Endothelial cell of umbilical vein (primary cell): ENCODE data around the gene TRIM37. TPM values are rescaled to one million over a fixed set of nuclear protein-coding genes. Genes with fewer than 3 reads are reported as not detected.
"Not testable (repeated sequence)": the region's sequence is repeated elsewhere in the genome, so short reads cannot be mapped to it uniquely, and the experiment has no call there.

Experiments used
- BruUV-seq: library from RNA; stranded (reverse); fragments of 400-500 nt; replicated peaks from 2 replicates; lab custom pipeline; 2021; lab: Mats Ljungman, UMichigan
- CTCF ChIA-PET: fragments of 300-600, 350-600 bp; sonication (Branson Sonifier 250); formaldehyde crosslinking; loops from one replicate; lab custom pipeline; 2021; ENCODE audit warnings: antibody characterized with exemption, inconsistent platforms; lab: Charles Lee
- POLR2A ChIA-PET: fragments of 300-600, 350-600 bp; sonication (Branson Sonifier 250); formaldehyde crosslinking; loops from one replicate; lab custom pipeline; 2021; ENCODE audit warnings: antibody characterized with exemption, inconsistent platforms; lab: Charles Lee
- DNase-seq: peaks from one replicate; pipeline ENCODE4 v3.0.0-alpha.2; 2011; ENCODE audit warnings: low read depth, low spot score
- FAIRE-seq: peaks from 2 replicates; lab custom pipeline; 2011; peaks lifted over from hg19 to GRCh38; lab: Jason Lieb, UNC
- H2AFZ ChIP-seq: 2 replicates; pipeline ENCODE4 v1.6.0; 2012; ENCODE audit warnings: low read depth, low read length, control low read depth, inconsistent platforms
- H3K27ac ChIP-seq: 2 replicates; pipeline ENCODE4 v1.5.1; 2011; ENCODE audit warnings: low read depth, mild to moderate bottlenecking, control low read depth, low read length, moderate library complexity; ENCODE audit not compliant: insufficient read depth
- H3K27me3 ChIP-seq, 2 experiments: 2 replicates each; pipeline versions ENCODE4 v1.6.0 to v1.6.1; 2011; ENCODE audit warnings: low read length in 2 of 2, mixed read lengths in 1 of 2; ENCODE audit not compliant: control insufficient read depth in 2 of 2, insufficient read depth in 2 of 2
- H3K36me3 ChIP-seq, 2 experiments: 2 replicates in 1 of 2; 3 replicates in 1 of 2; pipeline ENCODE4 v1.5.1; 2011; ENCODE audit warnings: low read length in 2 of 2, mild to moderate bottlenecking in 1 of 2, moderate library complexity in 1 of 2; ENCODE audit not compliant: control insufficient read depth in 2 of 2, insufficient read depth in 2 of 2; ENCODE audit errors: extremely low read depth in 1 of 2
- H3K4me1 ChIP-seq: 3 replicates; pipeline ENCODE4 v1.5.1; 2011; ENCODE audit warnings: mild to moderate bottlenecking, low read length; ENCODE audit not compliant: control insufficient read depth, insufficient read depth; ENCODE audit errors: extremely low read depth
- H3K4me2 ChIP-seq: 2 replicates; pipeline ENCODE4 v1.6.1; 2011; ENCODE audit warnings: low read length, control low read depth, mixed read lengths; ENCODE audit not compliant: insufficient read depth
- H3K4me3 ChIP-seq, 3 experiments: fragments of 200-600 bp in 1 of 3; sonication (generic), shearing (Covaris generic) in 1 of 3; replicated peaks in 1 of 3; 2 replicates each; pipeline ENCODE4 v1.5.1; 2011 to 2016; ENCODE audit warnings: control low read depth in 3 of 3, low read length in 3 of 3, mild to moderate bottlenecking in 2 of 3, inconsistent platforms in 1 of 3, low read depth in 1 of 3, moderate library complexity in 1 of 3; ENCODE audit not compliant: insufficient read depth in 1 of 3
- H3K79me2 ChIP-seq: 2 replicates; pipeline ENCODE4 v1.6.0; 2012; ENCODE audit warnings: low read length, inconsistent platforms; ENCODE audit not compliant: control insufficient read depth, insufficient read depth
- H3K9ac ChIP-seq: replicated peaks from 2 replicates; pipeline ENCODE3; 2011; ENCODE audit warnings: low read length, control low read depth; ENCODE audit not compliant: insufficient read depth; ENCODE audit errors: extremely low read depth
- H3K9me1 ChIP-seq: replicated peaks from 3 replicates; pipeline ENCODE4 v1.6.0; 2011; ENCODE audit warnings: mild to moderate bottlenecking, low read length; ENCODE audit not compliant: control insufficient read depth, insufficient read depth; ENCODE audit errors: extremely low read depth
- H3K9me3 ChIP-seq: replicated peaks from 2 replicates; pipeline ENCODE4 v1.5.1; 2012; ENCODE audit warnings: low read length, inconsistent platforms; ENCODE audit not compliant: control insufficient read depth, insufficient read depth
- H4K20me1 ChIP-seq: replicated peaks from 2 replicates; pipeline ENCODE3; 2011; ENCODE audit warnings: mild to moderate bottlenecking, low read length; ENCODE audit not compliant: control insufficient read depth, insufficient read depth; ENCODE audit errors: extremely low read depth
- CTCF ChIP-seq, 2 donors: IDR thresholded peaks; 1 replicate in 1 of 2; 2 replicates in 1 of 2; pipeline ENCODE4 v1.5.1; 2011; ENCODE audit warnings: low read length in 2 of 2, mild to moderate bottlenecking in 2 of 2, moderate library complexity in 2 of 2, control low read depth in 1 of 2, inconsistent platforms in 1 of 2, low read depth in 1 of 2; ENCODE audit not compliant: insufficient read depth in 1 of 2; ENCODE audit errors: extremely low read depth in 1 of 2
- EZH2 ChIP-seq: IDR thresholded peaks from 2 replicates; pipeline ENCODE4 v1.6.1; 2012; ENCODE audit warnings: borderline replicate concordance, low read depth, mild to moderate bottlenecking, moderate library complexity, low read length, inconsistent platforms; ENCODE audit not compliant: severe bottlenecking
- FOS ChIP-seq: IDR thresholded peaks from 2 replicates; pipeline ENCODE4 v1.6.1; 2011; ENCODE audit warnings: mild to moderate bottlenecking, low read length, moderate library complexity, borderline replicate concordance; ENCODE audit not compliant: insufficient read depth
- GATA2 ChIP-seq: IDR thresholded peaks from 2 replicates; pipeline ENCODE4 v1.7.0; 2011; ENCODE audit warnings: low read depth, mild to moderate bottlenecking, moderate library complexity, mixed read lengths, low read length; ENCODE audit not compliant: insufficient read length, insufficient read depth
- JUN ChIP-seq: IDR thresholded peaks from 2 replicates; pipeline ENCODE4 v1.6.1; 2011; ENCODE audit warnings: borderline replicate concordance, low read depth; ENCODE audit not compliant: insufficient read length, insufficient read depth
- MAX ChIP-seq: IDR thresholded peaks from 2 replicates; pipeline ENCODE4 v1.6.1; 2011; ENCODE audit not compliant: insufficient read depth, insufficient read length
- MYC ChIP-seq: IDR thresholded peaks from one replicate; pipeline ENCODE4 v1.6.1; 2011; ENCODE audit warnings: mild to moderate bottlenecking, low read depth, low read length
- POLR2A ChIP-seq: IDR thresholded peaks from 2 replicates; pipeline ENCODE4 v1.6.1; 2012; ENCODE audit warnings: low read depth, mild to moderate bottlenecking, control low read depth, low read length
- POLR2AphosphoS5 ChIP-seq: IDR thresholded peaks from 2 replicates; pipeline ENCODE4 v1.6.1; 2012; ENCODE audit warnings: low read depth, mild to moderate bottlenecking, control low read depth, low read length, moderate library complexity; ENCODE audit not compliant: insufficient read depth
- dilution Hi-C: fragments of 300-500 bp; cut with MboI; formaldehyde crosslinking; loops from one replicate; pipeline ENCODE4 v1.15.0; 2019; ENCODE audit warnings: low sequenced_read_pairs; ENCODE audit not compliant: extremely low pct_ligation_motif_present
- intact Hi-C: fragments of 100-400 bp; cut with micrococcal nuclease; formaldehyde crosslinking; loops from one replicate; pipeline ENCODE4 v1.10.0; 2022
- polyA plus RNA-seq, 4 experiments: library from polyadenylated mRNA; depleted of rRNA in 3 of 4; stranded (reverse) in 3 of 4; unstranded in 1 of 4; fragments of >200 nt; gene quantifications; 2 replicates each; pipeline versions ENCODE4 v1.2.1 to v1.2.3, GENCODE V29; 2011 to 2012; ENCODE audit warnings: missing spikeins in 1 of 4
- total RNA-seq: library from RNA; stranded (reverse); gene quantifications from 2 replicates; pipeline ENCODE4 v1.2.3, GENCODE V29; 2021

TRIM37 gene
- total and polyA plus RNA-seq, 2 donors (not counting 3 experiments of a cell fraction or from before 2014, with no cell fraction given), result 18.8 to 41.9 TPM

- no peak for TF ChIP-seq MYC
- no peak for TF ChIP-seq GATA2
- no peak for TF ChIP-seq FOS
- TF ChIP-seq POLR2A, result no peak
- TF ChIP-seq EZH2, result no peak
- TF ChIP-seq JUN, result no peak
- TF ChIP-seq POLR2AphosphoS5, result no peak
- TF ChIP-seq CTCF (IDR thresholded peaks at IDR 0.05; ENCODE audit: extremely low read depth in 1 of 2, insufficient read depth in 1 of 2, low read depth in 1 of 2, low read length in 2 of 2), result no peak
- TF ChIP-seq MAX, result no peak
- Histone ChIP-seq H3K4me3 (no peak overlapping the region), H3K9me3 (no peaks in the 10 kb centered on the region), H3K27ac (no peak overlapping the region), H3K4me1 (no peaks in the 10 kb centered on the region), H3K27me3 (no peaks in the 10 kb centered on the region), H3K79me2 (peaks cover 92% of the 10 kb centered on the region), H3K36me3 (no peaks in the 10 kb centered on the region), H3K9me1 (no peaks in the 10 kb centered on the region), H3K4me2 (no peak overlapping the region), H2AFZ (no peak overlapping the region), H4K20me1 (peaks cover 2% of the 10 kb centered on the region), H3K9ac (no peak overlapping the region)
- intact Hi-C loops, result no loop called here
- dilution Hi-C loops, result no loop called here
- DNase-seq (no peak), FAIRE-seq (no peak)
- no TSS peak for BruUV-seq
- CTCF ChIA-PET, result interaction anchor here (1.1 kb wide), 1 partner anchor 12 kb away, joined by 5 read pairs; no protein-coding TSS in a partner anchor
- POLR2A ChIA-PET, result no interaction called here
Measured at GRCh38 chr17:59139939-59140338, 33.3 kb upstream of the TRIM37 start.

GRCh38 chr17:59138339-59138738 is 31.7 kb upstream of the TRIM37 start:
- peaks cover 91% of the 10 kb centered on the region for H3K79me2 ChIP-seq
- H2AFZ ChIP-seq, dilution Hi-C loops, H3K9ac ChIP-seq, H3K4me3 ChIP-seq, H3K4me1 ChIP-seq, FAIRE-seq, H4K20me1 ChIP-seq, intact Hi-C loops, H3K4me2 ChIP-seq, CTCF ChIA-PET, H3K27me3 ChIP-seq, H3K36me3 ChIP-seq, DNase-seq, H3K9me1 ChIP-seq, POLR2A ChIA-PET, H3K9me3 ChIP-seq, BruUV-seq, H3K27ac ChIP-seq: not testable (repeated sequence)
